ENCODE measurements around the gene PLAGL2.

PLAGL2 gene

GRCh38 chr20:32144898-32145662 is 62.5 kb downstream of the PLAGL2 start:
- DNase-seq = no peak

GRCh38 chr20:32142991-32143390 is 64.6 kb downstream of the PLAGL2 start:
- no peak for DNase-seq
